GM19438 (cell line): Measurements from ENCODE around the gene ZNF14.
A peak's percentile ranks its signal among the peaks of the same experiment; 100 is the strongest.
"Not testable (repeated sequence)": the region's sequence is repeated elsewhere in the genome, so short reads cannot be mapped to it uniquely, and the experiment has no call there.

Experiments
- ATAC-seq: cut with Tn5 transposase; IDR thresholded peaks from one replicate; pipeline ENCODE4 v1.9.1; 2021; ENCODE audit warnings: low read depth; ENCODE audit not compliant: unreplicated experiment

The ZNF14 gene

DNA sequence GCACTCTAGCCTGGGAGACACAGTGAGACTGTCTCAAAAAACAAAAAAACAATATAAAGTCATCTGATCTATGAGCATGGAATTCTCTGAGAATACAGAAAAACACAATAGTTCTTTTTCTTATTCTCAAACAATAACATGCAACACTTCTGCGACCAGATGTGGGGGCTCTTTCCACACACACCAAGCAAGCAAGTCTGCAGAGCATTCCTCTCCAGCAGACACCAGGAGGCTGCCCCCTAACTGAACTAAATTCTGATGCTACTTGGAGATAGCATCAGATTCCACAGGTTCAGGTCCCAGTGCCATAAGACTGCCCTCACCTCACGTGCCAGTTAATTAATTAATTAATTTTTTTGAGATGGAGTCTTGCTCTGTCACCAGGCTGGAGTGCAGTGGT, 36.5 kb downstream of the ZNF14 start:
- ATAC-seq = no peak

DNA sequence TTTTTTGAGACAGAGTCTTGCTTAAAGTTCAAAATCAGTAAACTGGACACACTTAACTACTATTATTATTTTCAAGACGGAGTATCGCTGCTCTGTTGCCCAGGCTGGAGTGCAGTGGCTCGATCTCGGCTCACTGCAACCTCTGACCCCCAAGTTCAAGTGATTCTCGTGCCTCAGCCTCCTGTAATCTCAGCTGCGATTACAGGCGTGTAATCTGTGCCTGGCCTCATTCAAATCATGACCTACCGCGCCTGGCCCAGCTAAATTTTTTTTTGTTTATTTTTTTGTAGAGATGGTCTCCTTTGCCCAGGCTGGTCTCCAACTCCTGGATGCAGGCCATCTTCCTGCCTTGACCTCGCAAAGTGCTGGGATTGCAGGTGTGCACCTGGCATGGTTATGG, 41.2 kb downstream of the ZNF14 start:
- no peak for ATAC-seq

DNA sequence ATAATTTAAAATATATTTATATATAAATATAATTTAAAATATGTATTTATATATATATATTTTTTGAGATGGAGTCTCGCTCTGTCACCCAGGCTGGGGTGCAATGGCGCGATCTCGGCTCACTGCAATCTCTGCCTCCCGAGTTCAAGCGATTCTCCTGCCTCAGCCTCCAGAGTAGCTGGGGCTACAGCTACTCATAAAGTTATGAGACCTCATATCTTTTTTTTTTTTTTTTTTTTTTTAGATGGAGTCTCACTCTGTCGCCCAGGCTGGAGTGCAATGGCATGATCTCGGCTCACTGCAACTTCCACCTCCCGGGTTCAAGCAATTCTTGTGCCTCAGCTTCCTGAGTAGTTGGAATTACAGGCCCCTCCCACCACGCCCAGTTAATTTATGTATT, 43.9 kb downstream of the ZNF14 start:
- not testable (repeated sequence) for ATAC-seq

- no peak for ATAC-seq
Measured at GRCh38 chr19:19687090-19687489, 45.8 kb downstream of the ZNF14 start.

- no peak for ATAC-seq
Measured at GRCh38 chr19:19686580-19686979, 46.3 kb downstream of the ZNF14 start.

GRCh38 chr19:19686119-19686518, 46.8 kb downstream of the ZNF14 start:
- not testable (repeated sequence) for ATAC-seq

GRCh38 chr19:19679176-19680073, 53.5 kb downstream of the ZNF14 start:
- no peak for ATAC-seq

GRCh38 chr19:19677579-19677978, 55.3 kb downstream of the ZNF14 start:
- ATAC-seq = no peak

GRCh38 chr19:19674315-19674714, 58.6 kb downstream of the ZNF14 start:
- ATAC-seq = no peak

DNA sequence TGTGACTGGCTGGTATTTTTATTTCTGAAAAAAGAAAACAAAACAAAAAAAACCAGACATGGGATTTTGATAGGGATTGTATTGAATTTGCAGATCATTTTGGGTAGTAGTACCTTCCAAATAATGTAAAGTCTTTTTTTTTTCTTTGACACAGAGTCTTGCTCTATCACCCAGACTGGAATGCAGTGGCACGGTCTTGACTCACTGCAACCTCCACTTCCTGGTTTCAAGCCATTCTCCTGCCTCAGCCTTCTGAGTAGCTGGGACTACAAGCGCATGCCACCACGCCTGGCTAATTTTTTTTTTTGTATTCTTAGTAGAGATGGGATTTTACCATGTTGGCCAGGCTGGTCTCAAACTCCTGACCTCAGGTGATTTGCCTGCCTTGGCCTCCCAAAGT, 60.1 kb downstream of the ZNF14 start:
- ATAC-seq = no peak

DNA sequence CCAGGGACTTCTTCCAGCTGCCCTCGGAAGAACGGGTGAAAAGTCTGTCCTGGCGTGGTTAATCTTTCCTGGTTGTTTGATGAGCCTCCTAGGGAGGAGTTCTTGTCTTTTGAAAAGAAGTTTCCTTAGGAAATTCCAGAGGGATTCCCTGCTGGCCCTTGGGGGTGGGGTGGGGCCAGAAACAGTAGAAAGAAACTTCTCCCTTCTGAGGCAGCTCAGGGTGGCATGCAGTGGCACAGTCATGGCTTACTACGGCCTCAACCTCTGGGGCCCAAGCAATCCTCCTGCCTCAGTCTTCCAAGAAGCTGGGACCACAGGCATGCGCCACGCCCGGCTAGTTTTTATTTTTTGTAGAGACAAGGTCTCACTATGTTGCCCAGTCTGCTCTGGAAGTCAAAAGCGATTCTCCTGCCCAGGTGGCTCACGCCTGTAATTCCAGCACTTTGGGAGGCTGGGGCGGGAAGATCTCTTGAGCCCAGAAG, 62.8 kb downstream of the ZNF14 start:
- ATAC-seq = no peak

- peak; percentile 69 for ATAC-seq
Measured at GRCh38 chr19:19668230-19669012, 64.5 kb downstream of the ZNF14 start, which contains the start of gene ZNF101. TSS of gene ZNF101 (plus strand) at chr19:19668839. CDS start at chr19:19668964, 125 bp downstream.

DNA sequence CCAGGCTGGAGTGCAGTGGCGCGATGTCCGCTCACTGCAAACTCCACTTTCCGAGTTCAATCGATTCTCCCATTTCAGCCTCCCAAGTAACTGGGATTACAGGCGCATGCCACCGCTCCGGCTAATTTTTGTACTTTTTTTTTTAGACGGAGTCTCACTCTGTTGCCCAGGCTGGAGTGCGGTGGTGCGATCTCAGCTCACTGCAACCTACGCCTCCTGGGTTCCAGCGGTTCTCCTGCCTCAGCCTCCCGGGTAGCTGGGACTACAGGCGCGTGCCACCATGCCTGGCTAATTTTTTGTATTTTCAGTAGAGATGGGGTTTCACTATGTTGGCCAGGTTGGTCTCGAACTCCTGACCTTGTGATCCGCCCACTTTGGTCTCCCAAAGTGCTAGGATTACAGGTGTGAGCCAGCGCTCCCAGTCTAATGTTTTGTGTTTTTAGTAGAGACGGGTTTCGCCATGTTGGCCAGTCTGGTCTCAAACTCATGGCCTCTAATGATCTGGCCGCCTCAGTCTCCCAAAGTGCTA, 67.4 kb downstream of the ZNF14 start:
- not testable (repeated sequence) for ATAC-seq

GRCh38 chr19:19663256-19664120, 69.4 kb downstream of the ZNF14 start, which contains the start of gene ATP13A1:
TSS of gene ATP13A1 (minus strand) at chr19:19663676. CDS start at chr19:19663666, 10 bp downstream.
- peak; percentile 52 for ATAC-seq

DNA sequence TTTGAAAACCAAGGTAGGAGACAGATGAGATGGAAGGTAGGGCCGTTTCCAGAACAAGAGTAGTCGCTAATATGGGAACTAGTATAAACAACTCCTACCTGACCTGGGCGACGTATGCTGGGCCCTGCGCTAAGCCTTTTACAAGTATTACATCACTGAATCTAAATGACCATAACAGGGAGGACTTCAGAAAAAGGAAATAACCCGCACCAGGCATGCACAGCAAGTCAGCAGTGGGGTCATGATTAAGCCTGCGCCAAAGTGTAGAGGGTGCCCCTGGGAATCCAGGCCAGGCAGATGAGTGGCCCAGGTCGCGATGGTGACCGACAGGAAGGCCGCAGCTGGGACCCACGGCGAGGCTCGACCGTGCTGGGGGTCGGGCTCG, 70.0 kb downstream of the ZNF14 start:
- no peak for ATAC-seq

GRCh38 chr19:19662344-19662743, 70.6 kb downstream of the ZNF14 start:
- ATAC-seq = no peak

GRCh38 chr19:19661675-19662251, 71.1 kb downstream of the ZNF14 start:
- peak; percentile 38 for ATAC-seq

DNA sequence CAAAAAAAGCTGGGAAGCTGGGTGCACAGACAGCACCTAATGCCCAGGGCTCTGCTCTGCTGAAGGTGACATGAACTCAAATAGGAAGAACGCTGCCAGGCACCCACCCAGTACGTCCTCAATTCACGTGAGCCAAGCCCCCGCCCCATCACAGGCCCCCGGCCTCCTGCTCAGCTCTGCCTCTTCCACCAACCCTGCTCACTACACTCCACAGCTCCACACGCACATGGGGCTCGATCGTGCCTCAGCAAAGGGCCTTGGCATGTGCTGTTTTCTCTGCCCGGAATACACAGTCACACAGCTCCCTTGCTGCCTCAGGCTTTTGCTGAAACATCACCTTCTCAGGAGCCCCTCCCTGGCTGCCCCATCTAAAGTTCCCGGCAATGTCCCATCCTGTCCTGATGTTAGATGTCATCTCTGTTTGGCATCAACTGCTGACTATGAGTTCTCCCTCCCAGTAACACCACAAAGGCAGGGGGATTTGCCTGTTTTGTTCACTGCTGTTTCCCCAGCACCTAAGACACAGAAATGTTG, 71.7 kb downstream of the ZNF14 start:
- ATAC-seq = no peak
